RWPE1 (cell line): ENCODE results near the gene CHRND.

Source experiments
- CTCF ChIA-PET: fragments of 350-600 bp; sonication (Branson Sonifier 250); formaldehyde crosslinking; extraction: SDS; loops from one replicate; lab custom pipeline; 2021; lab: Yijun Ruan, JAX
- POLR2A ChIA-PET: fragments of 400-600 bp; formaldehyde crosslinking; extraction: SDS; loops from one replicate; lab custom pipeline; 2020; ENCODE audit warnings: antibody characterized with exemption; ENCODE audit not compliant: low non-redundant PET; lab: Yijun Ruan, JAX
- DNase-seq: peaks from one replicate; pipeline ENCODE4 v3.0.0; 2012; ENCODE audit warnings: low spot score
- H3K27ac ChIP-seq: fragments of 450-650 bp; 2 replicates; pipeline ENCODE4 v1.5.1; 2017
- CTCF ChIP-seq: fragments of 450-650 bp; conservative IDR thresholded peaks from 2 replicates; pipeline ENCODE4 v1.5.1; 2017; ENCODE audit warnings: low read depth, mild to moderate bottlenecking

CHRND gene

DNA sequence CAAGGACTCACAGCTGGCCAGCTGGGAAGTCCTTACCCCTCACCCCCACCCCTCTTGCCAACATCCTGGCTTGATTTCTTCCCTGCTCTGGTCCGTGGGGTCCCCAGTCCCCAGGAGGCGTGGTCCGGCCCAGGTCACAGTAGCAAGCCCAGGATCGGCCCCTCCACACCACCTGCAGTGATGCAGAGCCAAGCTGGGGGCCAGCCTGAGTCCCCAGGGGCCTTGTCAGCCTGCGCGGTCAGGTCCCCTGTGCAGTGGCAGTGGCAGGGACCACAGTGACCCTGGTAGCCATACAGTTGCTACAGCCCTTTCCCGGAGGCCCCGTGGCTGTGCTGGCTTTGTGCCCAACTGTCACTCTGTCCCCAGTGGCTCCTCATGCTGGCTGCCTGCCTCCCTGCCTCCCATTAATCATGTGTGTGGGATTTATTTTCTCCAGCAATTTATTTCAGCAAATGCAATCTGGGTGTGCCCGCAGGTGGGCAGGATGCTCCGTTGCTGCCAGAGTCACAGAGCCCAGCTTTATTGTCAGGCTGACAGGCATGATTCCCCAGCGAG is 14.5 kb upstream of the CHRND start:
- H3K27ac ChIP-seq = no peak overlapping the region
- ChIA-PET CTCF (interaction anchor here (1.0 to 2.9 kb wide), 2 partner anchors 11 to 67 kb away, joined by 3 to 12 read pairs; no protein-coding TSS in a partner anchor), POLR2A (no interaction called here)
- no peak for TF ChIP-seq CTCF
- DNase-seq = no peak

GRCh38 chr2:232512602-232513001 is 13.4 kb upstream of the CHRND start:
- CTCF ChIA-PET = interaction anchor here (0.6 to 2.9 kb wide), 2 partner anchors 9 to 57 kb away, joined by 4 to 12 read pairs; no protein-coding TSS in a partner anchor
- H3K27ac ChIP-seq = no peak overlapping the region
- TF ChIP-seq CTCF = no peak
- POLR2A ChIA-PET = no interaction called here
- no peak for DNase-seq

DNA sequence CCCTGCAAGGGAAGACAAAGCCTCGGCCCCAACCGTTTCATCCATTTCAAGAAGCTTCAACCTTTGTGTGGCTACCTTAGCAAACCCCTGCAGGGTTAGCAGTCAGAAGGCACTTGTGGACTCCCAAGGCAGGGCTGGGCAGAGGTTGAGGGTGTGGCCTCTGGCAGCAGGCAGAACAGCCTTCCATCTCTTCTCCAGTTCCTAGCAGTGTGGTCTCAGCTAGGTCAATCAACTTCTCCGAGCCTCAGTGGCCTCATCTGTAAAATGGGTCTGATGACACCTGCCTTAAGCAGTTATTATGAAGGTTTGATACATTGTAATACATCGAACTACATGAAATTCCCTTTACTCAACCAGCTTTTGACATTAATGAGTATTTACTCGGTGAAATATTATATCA is 12.6 kb upstream of the CHRND start:
- ChIA-PET CTCF (interaction anchor here (0.7 to 2.9 kb wide), 2 partner anchors 9 to 282 kb away, joined by 3 to 12 read pairs; no protein-coding TSS in a partner anchor), POLR2A (no interaction called here)
- no peak for TF ChIP-seq CTCF
- no peak for DNase-seq
- H3K27ac ChIP-seq = no peak overlapping the region

DNA sequence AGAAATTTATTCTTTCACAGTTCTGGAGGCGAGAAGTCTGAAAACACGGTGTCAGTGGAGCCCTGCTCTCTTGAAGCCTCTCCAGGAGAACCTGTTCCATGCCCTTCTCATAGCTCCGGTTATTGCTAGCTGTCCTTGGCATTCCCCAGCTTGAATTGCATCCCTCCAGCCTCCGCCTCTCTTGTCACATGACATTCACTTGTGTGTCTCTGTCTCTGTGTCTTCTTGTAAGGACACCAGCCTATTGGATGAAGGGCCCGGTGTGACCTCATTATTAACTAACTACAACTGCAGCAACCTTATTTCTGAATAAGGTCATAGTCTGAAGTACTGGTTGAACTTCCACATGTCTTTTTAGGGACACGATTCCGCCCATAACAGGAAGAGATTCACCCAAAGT is 10.3 kb upstream of the CHRND start:
- CTCF ChIA-PET = interaction anchor here (0.5 kb wide), 1 partner anchor 15 kb away, joined by 3 read pairs; no protein-coding TSS in a partner anchor
- POLR2A ChIA-PET = no interaction called here
- no peak for DNase-seq
- no peak for TF ChIP-seq CTCF
- H3K27ac ChIP-seq = no peak overlapping the region

GRCh38 chr2:232516551-232516950 is 9.4 kb upstream of the CHRND start:
- ChIA-PET CTCF (no interaction called here), POLR2A (no interaction called here)
- no peak for TF ChIP-seq CTCF
- no peak overlapping the region for H3K27ac ChIP-seq
- no peak for DNase-seq

GRCh38 chr2:232518844-232519243 is 7.1 kb upstream of the CHRND start:
- CTCF ChIA-PET = interaction anchor here (0.6 kb wide), 1 partner anchor 637 kb away, joined by 5 read pairs; no protein-coding TSS in a partner anchor
- no peak for DNase-seq
- H3K27ac ChIP-seq = no peak overlapping the region
- TF ChIP-seq CTCF = no peak
- POLR2A ChIA-PET = no interaction called here
